ENCODE data around the gene TIAM2.

GRCh38 chr6:155014670-155015300 is 19.7 kb downstream of the TIAM2 start:
- TF ChIP-seq CTCF (IDR thresholded peaks at IDR 0.05; ENCODE audit: low read length) (no peak), EZH2phosphoT487 (IDR thresholded peaks at IDR 0.05; ENCODE audit: low read length) (no peak), EZH2 (optimal IDR thresholded peaks at IDR 0.05; ENCODE audit: low read depth, low read length) (no peak)

All from MM.1S (cell line).